Thoracic aorta (tissue), 2 donors: ENCODE data around the gene GINS2. TPM values are rescaled to one million over a fixed set of nuclear protein-coding genes. Genes with fewer than 3 reads are reported as not detected.

ENCODE experiments used
- ATAC-seq: fragments of 150-250 bp; one replicate; pipeline ENCODE4 v1.8.0; 2017; ENCODE audit warnings: low read depth; ENCODE audit not compliant: insufficient number of reproducible peaks, low FRiP score
- DNase-seq: peaks from one replicate; pipeline ENCODE4 v3.0.0-alpha.2; 2020; ENCODE audit warnings: low spot score
- H3K27ac ChIP-seq, 2 donors: fragments of 200-600 bp; sonication (generic); 1 replicate in 1 of 2; 2 replicates in 1 of 2; pipeline ENCODE4 v1.5.1; 2016; ENCODE audit warnings: mild to moderate bottlenecking in 2 of 2, moderate library complexity in 2 of 2
- H3K27me3 ChIP-seq: fragments of 200-600 bp; sonication (generic); replicated peaks from 2 replicates; pipeline ENCODE4 v1.6.0; 2016; ENCODE audit warnings: mild to moderate bottlenecking; ENCODE audit not compliant: insufficient read depth
- H3K36me3 ChIP-seq: fragments of 200-600 bp; sonication (generic); one replicate; pipeline ENCODE4 v1.5.1; 2016
- H3K4me1 ChIP-seq, 2 donors: fragments of 200-600 bp; sonication (generic); 1 replicate in 1 of 2; 2 replicates in 1 of 2; pipeline versions ENCODE4 v1.5.1 to v1.6.0; 2016; ENCODE audit warnings: low read depth in 2 of 2, mild to moderate bottlenecking in 1 of 2; ENCODE audit not compliant: control insufficient read depth in 1 of 2
- H3K4me3 ChIP-seq: fragments of 200-600 bp; sonication (generic); 2 replicates; pipeline ENCODE4 v1.5.1; 2016; ENCODE audit warnings: mild to moderate bottlenecking
- H3K9me3 ChIP-seq: fragments of 200-600 bp; sonication (generic); 2 replicates; pipeline ENCODE4 v1.5.1; 2016
- total RNA-seq, 2 donors: library from RNA; depleted of rRNA; stranded (reverse); fragments of >200 nt; gene quantifications; one replicate each; pipeline versions ENCODE4 v1.1.0 to v1.2.3, GENCODE V29; 2016
- TF ChIP-seq, protein P1 (sequence below): fragments of 200-600 bp; sonication (generic); IDR thresholded peaks from one replicate; pipeline ENCODE4 v1.5.1; 2019; ENCODE audit warnings: antibody characterized with exemption

The GINS2 gene
- total RNA-seq, 2 donors from 2014 or later: 0.28 to 2.0 TPM

DNA sequence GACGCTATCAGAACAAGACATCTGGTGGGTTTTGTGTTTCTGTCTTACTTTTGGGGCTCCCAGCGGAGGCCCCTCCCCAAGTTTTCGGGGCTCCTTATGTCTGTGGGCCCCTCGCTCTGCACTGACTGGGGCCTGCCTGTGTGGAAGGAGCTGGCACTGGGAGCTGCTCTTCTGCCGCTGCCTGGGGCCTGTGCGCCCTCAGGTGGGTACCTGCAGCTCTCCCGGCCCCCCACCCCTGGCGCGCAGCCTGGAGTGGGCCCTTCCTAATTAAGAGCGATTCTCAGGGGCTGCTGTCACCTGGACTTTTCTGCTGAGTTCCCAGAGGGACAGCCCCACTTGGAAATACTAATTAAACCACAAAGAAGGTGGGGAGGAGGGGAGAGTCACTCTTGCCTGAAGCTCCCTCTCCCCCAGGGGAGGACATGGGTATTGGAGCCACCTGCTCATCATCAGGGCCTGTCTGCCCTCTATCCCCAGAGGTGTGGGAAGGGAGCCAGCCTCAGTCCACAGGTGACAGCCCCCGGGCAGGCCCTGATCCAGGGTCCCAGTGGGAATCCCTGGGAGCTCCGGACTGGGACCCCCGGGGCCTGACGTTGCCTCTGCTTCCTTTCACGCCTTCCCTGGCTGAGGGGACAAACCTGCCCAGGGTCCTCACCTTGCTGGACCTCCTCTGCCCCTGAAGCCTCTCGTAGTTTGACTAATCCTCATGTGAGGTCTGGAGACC lies 39.2 kb downstream of the GINS2 start:
- no peaks in the 10 kb centered on the region for H3K27me3 ChIP-seq
- TF ChIP-seq, protein P1, sequence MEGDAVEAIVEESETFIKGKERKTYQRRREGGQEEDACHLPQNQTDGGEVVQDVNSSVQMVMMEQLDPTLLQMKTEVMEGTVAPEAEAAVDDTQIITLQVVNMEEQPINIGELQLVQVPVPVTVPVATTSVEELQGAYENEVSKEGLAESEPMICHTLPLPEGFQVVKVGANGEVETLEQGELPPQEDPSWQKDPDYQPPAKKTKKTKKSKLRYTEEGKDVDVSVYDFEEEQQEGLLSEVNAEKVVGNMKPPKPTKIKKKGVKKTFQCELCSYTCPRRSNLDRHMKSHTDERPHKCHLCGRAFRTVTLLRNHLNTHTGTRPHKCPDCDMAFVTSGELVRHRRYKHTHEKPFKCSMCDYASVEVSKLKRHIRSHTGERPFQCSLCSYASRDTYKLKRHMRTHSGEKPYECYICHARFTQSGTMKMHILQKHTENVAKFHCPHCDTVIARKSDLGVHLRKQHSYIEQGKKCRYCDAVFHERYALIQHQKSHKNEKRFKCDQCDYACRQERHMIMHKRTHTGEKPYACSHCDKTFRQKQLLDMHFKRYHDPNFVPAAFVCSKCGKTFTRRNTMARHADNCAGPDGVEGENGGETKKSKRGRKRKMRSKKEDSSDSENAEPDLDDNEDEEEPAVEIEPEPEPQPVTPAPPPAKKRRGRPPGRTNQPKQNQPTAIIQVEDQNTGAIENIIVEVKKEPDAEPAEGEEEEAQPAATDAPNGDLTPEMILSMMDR: no peak
- H3K27ac ChIP-seq: no peak overlapping the region
- H3K9me3 ChIP-seq: no peaks in the 10 kb centered on the region
- DNase-seq (no peak), ATAC-seq (no peak)
- peaks cover 8 to 28% of the 10 kb centered on the region in 2 donors for H3K4me1 ChIP-seq
- H3K36me3 ChIP-seq: no peaks in the 10 kb centered on the region
- no peak overlapping the region for H3K4me3 ChIP-seq

DNA sequence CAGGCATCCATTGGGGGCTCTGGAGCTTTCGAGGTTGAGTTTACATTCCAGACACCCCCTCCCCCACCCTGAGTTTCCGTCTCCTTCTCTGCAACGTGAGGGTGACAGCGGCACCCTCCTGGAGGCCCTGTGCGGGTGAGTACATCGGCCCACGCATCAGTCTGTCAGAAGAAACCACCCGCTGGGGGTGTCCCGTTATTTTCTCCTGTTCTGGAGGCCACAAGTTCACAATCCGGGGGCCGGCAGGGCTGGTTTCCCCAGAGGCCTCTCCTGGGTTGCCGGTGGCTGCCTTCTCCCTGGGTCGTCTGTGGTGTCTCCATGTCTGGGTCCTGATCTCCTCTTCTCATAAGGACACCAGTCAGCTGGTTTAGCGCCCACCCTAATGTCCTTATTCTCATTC lies 39.9 kb downstream of the GINS2 start:
- Histone ChIP-seq H3K9me3 (no peaks in the 10 kb centered on the region), H3K4me1 (peaks cover 8 to 26% of the 10 kb centered on the region in 2 donors), H3K4me3 (no peak overlapping the region), H3K27me3 (no peaks in the 10 kb centered on the region), H3K27ac (no peak overlapping the region), H3K36me3 (no peaks in the 10 kb centered on the region)
- no peak for ATAC-seq
- DNase-seq: no peak
- TF ChIP-seq, protein P1: no peak

DNA sequence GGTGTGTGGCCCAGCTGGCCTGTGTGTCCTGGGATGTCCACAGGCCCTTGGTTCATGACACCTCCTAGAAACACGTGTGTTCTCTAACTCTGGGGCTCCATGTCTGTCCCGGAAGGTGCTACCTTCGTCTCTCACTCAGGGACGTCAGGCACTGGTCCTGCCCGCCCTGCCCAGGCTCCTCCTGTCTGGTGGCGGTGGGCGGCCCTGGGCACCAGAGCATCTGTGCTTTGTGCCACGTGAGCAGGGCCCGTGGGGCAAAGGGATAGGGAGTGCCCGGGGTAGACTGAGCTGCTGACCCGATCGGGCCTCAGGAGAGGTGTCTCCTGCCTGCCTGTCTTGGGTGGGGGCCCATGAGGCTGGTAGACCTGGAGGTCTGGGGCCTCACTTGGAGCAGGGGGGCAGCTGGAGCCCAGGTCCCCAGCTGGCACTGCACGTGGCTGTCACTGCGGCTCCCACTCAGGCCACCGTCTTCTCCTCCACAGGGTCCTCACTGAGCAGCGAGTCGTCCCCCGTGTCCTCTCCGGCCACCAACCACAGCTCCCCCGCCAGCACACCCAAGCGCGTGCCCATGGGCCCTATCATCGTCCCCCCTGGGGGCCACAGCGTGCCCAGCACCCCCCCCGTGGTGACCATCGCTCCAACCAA lies 40.6 kb downstream of the GINS2 start:
- ATAC-seq (no peak), DNase-seq (no peak)
- Histone ChIP-seq H3K27ac (no peak overlapping the region), H3K36me3 (no peaks in the 10 kb centered on the region), H3K9me3 (no peaks in the 10 kb centered on the region), H3K4me1 (peaks cover 4 to 20% of the 10 kb centered on the region in 2 donors), H3K4me3 (no peak overlapping the region), H3K27me3 (no peaks in the 10 kb centered on the region)
- TF ChIP-seq, protein P1: no peak

DNA sequence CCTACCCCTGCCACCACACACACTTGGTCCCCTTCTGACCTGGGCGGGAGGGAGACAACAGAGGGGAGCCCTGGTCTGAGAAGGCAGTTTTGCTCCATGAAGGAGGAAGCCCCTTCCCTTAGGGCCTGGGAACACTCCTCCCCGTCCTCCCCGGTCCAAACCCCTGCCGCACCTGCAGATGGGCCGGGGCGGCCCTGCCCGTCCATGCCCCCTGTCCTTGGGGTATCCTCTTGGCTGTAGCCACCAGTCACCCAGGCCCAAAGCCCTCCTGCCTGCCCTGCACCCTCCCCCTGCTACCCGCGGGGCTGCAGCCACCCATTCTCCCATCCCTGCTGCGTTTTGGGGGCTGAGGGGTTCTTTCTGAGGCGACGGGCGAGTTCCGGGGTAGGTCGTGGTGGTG lies 41.8 kb downstream of the GINS2 start:
- ATAC-seq (no peak), DNase-seq (no peak)
- TF ChIP-seq, protein P1: no peak
- Histone ChIP-seq H3K36me3 (no peaks in the 10 kb centered on the region), H3K4me3 (no peak overlapping the region), H3K27ac (no peak overlapping the region), H3K4me1 (peaks cover 5 to 13% of the 10 kb centered on the region in 2 donors), H3K9me3 (no peaks in the 10 kb centered on the region), H3K27me3 (no peaks in the 10 kb centered on the region)

DNA sequence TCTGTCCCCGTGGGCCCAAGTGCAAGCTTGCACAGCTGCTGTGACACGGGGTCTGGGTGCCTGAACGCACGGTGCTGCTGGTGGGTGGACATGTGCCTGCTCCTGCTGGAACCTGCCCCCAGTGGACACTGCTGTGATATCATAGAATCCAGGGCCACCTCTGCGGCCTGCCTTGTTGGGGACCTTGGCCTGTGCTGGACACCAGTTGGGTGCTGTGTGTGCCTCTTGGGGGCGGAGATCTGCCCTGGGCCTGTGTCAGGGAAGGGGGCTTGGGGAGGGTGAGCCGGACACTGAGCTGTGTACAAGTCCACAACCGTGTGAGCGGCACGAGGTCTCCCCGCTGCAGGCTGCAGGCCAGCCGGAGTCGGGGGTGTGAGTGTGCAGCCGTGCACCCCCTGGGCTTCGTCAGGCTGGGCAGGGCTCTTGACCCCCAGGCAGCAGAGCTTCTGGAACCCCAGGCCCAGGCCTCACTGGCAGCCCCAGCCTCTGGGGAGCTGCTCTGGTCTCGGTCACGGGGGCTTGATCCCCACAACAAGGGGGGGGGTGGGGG lies 42.3 kb downstream of the GINS2 start:
- Histone ChIP-seq H3K27me3 (no peaks in the 10 kb centered on the region), H3K9me3 (no peaks in the 10 kb centered on the region), H3K4me3 (no peak overlapping the region), H3K4me1 (peaks cover 11 to 13% of the 10 kb centered on the region in 2 donors), H3K27ac (no peak overlapping the region), H3K36me3 (no peaks in the 10 kb centered on the region)
- TF ChIP-seq, protein P1: no peak
- DNase-seq (no peak), ATAC-seq (no peak)
